GM13977 (cell line): ENCODE data around the gene ZBTB17.
"Not testable (repeated sequence)": the region's sequence is repeated elsewhere in the genome, so short reads cannot be mapped to it uniquely, and the experiment has no call there.

ENCODE experiments used
- DNase-seq: peaks from one replicate; pipeline ENCODE4 v3.0.0; 2012; ENCODE audit warnings: low spot score
- in situ Hi-C: fragments of 300-500 bp; cut with MboI; formaldehyde crosslinking; loops from one replicate; pipeline ENCODE4 v1.12.0; 2022; ENCODE audit warnings: low sequenced_read_pairs, low pct_unique_long_range_greater_than_20kb, mixed read lengths, inconsistent platforms; ENCODE audit not compliant: unreplicated experiment
- TF ChIP-seq, protein P1 (sequence below): IDR thresholded peaks from 2 replicates; pipeline ENCODE4 v1.5.1; 2012; ENCODE audit warnings: mild to moderate bottlenecking, control low read depth; ENCODE audit not compliant: insufficient read depth; ENCODE audit errors: extremely low read depth, missing control alignments

Gene ZBTB17

DNA sequence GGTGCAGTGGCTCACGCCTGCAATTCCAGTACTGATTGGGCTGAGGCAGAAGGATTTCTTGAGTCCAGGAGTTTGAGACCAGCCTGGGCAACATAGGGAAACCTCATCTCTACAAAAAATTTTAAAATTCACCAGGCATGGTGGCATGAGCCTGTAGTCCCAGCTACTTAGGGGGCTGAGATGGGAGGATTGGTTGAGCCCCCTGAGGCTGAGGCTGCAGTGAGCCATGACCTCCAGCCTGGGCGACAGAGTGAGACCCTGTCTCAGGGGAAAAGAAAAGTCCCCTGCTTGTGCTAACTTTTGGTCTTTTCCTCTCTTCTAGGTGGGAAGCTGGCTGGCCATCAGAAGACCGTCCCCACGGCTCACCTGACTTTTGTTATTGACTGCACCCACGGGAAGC is 29.7 kb upstream of the ZBTB17 start:
- TF ChIP-seq, protein P1, sequence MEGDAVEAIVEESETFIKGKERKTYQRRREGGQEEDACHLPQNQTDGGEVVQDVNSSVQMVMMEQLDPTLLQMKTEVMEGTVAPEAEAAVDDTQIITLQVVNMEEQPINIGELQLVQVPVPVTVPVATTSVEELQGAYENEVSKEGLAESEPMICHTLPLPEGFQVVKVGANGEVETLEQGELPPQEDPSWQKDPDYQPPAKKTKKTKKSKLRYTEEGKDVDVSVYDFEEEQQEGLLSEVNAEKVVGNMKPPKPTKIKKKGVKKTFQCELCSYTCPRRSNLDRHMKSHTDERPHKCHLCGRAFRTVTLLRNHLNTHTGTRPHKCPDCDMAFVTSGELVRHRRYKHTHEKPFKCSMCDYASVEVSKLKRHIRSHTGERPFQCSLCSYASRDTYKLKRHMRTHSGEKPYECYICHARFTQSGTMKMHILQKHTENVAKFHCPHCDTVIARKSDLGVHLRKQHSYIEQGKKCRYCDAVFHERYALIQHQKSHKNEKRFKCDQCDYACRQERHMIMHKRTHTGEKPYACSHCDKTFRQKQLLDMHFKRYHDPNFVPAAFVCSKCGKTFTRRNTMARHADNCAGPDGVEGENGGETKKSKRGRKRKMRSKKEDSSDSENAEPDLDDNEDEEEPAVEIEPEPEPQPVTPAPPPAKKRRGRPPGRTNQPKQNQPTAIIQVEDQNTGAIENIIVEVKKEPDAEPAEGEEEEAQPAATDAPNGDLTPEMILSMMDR = no peak
- in situ Hi-C loops = no loop called here
- DNase-seq = no peak

DNA sequence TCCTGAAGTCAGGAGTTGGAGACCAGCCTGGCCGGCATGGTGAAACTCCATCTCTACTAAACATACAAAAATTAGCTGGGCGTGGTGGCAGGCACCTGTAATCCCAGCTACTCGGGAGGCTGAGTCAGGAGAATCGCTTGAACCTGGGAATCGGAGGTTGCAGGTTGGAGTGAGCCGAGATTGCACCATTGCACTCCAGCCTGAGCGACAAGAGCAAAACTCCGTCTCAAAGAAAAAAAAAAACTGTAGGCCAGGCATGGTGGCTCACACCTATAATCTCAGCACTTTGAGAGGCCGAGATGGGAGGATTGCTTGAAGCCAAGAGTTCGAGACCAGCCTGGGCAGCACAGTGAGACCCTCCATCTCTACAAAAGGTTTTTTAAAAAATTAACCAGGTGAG is 25.4 kb upstream of the ZBTB17 start:
- DNase-seq, in situ Hi-C loops: not testable (repeated sequence)

- in situ Hi-C loops = loop anchor here (10.0 kb wide), 1 partner anchor 184 kb away; no protein-coding TSS in a partner anchor
- TF ChIP-seq, protein P1 = no peak
- DNase-seq = no peak
These were observed 23.0 kb upstream of the ZBTB17 start for GRCh38 chr1:15998929-15999328.

GRCh38 chr1:15997637-15998280 is 21.9 kb upstream of the ZBTB17 start:
- in situ Hi-C loops = loop anchor here (10.0 kb wide), 1 partner anchor 183 kb away; no protein-coding TSS in a partner anchor
- no peak for DNase-seq
- TF ChIP-seq, protein P1 = no peak

DNA sequence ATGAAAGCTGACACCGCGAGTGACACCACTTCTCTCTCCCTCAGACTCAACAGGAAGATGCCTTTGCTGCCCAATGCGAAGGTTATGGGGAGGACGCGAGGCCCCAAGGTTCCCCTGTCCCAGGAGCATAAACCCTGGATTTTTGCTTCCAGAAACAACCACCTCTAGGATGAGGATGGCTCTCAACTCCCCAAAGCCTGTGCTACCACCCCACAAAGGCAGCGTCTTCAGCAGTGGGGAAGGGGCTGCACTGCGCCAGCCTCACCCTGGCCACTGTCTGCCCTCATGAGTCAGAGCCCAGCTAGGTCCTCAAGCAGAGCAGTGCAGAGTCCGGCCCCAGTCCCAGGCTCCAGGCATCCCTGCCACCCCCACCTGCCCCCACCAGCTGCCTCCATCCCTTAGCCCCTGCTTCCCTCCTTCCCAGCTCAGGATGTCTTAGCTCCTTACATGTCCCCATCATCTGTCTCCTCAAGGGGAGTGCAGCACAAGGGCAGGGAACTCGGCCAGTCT is 21.2 kb upstream of the ZBTB17 start:
- in situ Hi-C loops = loop anchor here (10.0 kb wide), 1 partner anchor 182 kb away; no protein-coding TSS in a partner anchor
- DNase-seq = no peak
- TF ChIP-seq, protein P1 = no peak

DNA sequence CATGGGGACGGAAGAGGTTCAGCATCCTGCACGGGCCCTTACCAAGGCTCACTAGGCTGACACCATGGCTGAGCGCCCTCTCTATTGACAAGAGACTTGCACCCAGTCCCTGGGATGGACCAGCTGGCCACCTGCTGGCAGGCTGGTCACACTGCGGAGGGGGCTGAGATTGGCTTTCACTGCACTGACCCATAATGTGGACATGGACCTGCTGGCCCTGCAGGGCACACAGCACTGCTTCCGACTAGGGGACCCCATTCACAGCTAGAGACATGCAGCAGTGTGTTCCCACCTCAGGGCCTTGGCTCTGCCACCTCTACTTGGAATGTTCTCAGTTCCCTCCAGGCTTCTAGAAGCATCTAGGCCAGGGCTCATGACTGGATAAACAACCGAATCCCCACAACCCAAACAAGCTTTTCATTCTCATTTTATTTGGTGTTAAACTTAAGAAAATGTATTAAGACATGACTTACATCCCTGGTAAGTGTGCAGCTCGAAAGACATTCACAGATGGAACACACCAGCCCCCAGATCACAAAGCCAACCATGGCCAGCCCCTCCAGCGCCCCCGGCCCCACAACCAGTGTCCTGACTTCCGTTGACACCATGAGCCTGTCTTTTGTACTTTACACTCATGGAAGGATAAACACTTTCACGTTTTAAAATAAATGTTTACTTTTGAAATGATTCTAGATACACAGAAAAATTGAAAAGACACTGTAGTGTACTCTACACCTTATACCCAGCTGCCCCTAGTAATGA is 18.9 kb upstream of the ZBTB17 start:
- TF ChIP-seq, protein P1 = peak; percentile 89
- in situ Hi-C loops = loop anchor here (10.0 kb wide), 1 partner anchor 180 kb away; no protein-coding TSS in a partner anchor
- DNase-seq = peak; percentile 69

DNA sequence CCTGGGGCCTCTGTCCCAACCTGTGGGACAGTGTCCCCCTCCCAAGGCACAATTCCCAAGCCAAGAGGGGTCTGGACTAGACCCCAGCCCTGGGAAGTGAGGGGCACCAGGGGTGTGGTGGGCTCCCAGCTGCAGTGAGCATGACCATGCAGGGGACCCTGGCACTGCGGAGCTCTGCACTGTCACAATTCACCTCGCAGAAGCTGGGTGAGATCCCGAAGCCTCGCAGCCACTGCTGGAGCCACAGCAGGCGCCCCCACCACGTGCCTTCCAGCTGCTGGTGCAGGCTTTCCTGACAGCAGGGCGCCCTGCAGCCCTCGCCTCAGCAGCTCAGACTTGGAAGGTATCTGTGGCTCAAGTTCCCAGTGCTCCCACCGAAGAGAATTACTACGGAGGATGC is 18.2 kb upstream of the ZBTB17 start:
- in situ Hi-C loops = loop anchor here (10.0 kb wide), 1 partner anchor 179 kb away; no protein-coding TSS in a partner anchor
- no peak for DNase-seq

More for the DNA sequence above, 18.2 kb upstream of the ZBTB17 start:
- TF ChIP-seq, protein P1 = no peak
